H1 (cell line): ENCODE data around the gene TMEM255B. TPM values are rescaled to one million over a fixed set of nuclear protein-coding genes. Genes with fewer than 3 reads are reported as not detected.

Experiments
- CTCF ChIA-PET: fragments of 300-600 bp; sonication (Branson Sonifier 250); formaldehyde crosslinking; loops from one replicate; lab custom pipeline; 2021; ENCODE audit not compliant: partially characterized antibody; lab: Charles Lee
- POLR2A ChIA-PET: fragments of 300-600 bp; sonication (Branson Sonifier 250); formaldehyde crosslinking; loops from one replicate; lab custom pipeline; 2021; ENCODE audit warnings: inconsistent platforms; ENCODE audit not compliant: partially characterized antibody; lab: Charles Lee
- DNase-seq, 2 experiments: peaks; one replicate each; pipeline versions ENCODE4 v3.0.0 to v3.0.0-alpha.2; 2010 to 2022; ENCODE audit warnings: low spot score in 2 of 2, low read depth in 1 of 2, mixed read lengths in 1 of 2
- FAIRE-seq: peaks from 2 replicates; lab custom pipeline; 2011; peaks lifted over from hg19 to GRCh38; lab: Jason Lieb, UNC
- H2AFZ ChIP-seq: 2 replicates; pipeline ENCODE4 v1.8.1; 2012; ENCODE audit warnings: low read length, inconsistent platforms
- H2AK5ac ChIP-seq: 2 replicates; pipeline ENCODE4 v1.6.1; 2013; ENCODE audit warnings: low read depth, low read length
- H2BK120ac ChIP-seq: replicated peaks from 2 replicates; pipeline ENCODE3; 2013; ENCODE audit warnings: low read depth, low read length, inconsistent platforms
- H2BK12ac ChIP-seq: 2 replicates; pipeline ENCODE4 v1.6.1; 2013; ENCODE audit warnings: low read depth, low read length
- H2BK15ac ChIP-seq: 2 replicates; pipeline ENCODE4 v1.6.1; 2013; ENCODE audit warnings: low read length
- H2BK20ac ChIP-seq: 2 replicates; pipeline ENCODE4 v1.6.1; 2013; ENCODE audit warnings: low read length
- H2BK5ac ChIP-seq: 2 replicates; pipeline ENCODE4 v1.6.1; 2013; ENCODE audit warnings: low read depth, low read length
- H3K14ac ChIP-seq: 2 replicates; pipeline ENCODE4 v1.6.1; 2013; ENCODE audit warnings: inconsistent platforms; ENCODE audit not compliant: insufficient read length
- H3K18ac ChIP-seq: 2 replicates; pipeline ENCODE4 v1.6.1; 2013; ENCODE audit warnings: low read length; ENCODE audit errors: extremely low read depth
- H3K23ac ChIP-seq: 2 replicates; pipeline ENCODE4 v1.6.1; 2013; ENCODE audit warnings: inconsistent platforms; ENCODE audit not compliant: insufficient read length
- H3K23me2 ChIP-seq: 2 replicates; pipeline ENCODE4 v1.6.1; 2013; ENCODE audit warnings: low read depth, low read length
- H3K27ac ChIP-seq: 2 replicates; pipeline ENCODE4 v1.6.1; 2011; ENCODE audit warnings: low read depth, low read length, inconsistent platforms
- H3K27me3 ChIP-seq, 4 experiments: replicated peaks in 1 of 4; 1 replicate in 1 of 4; 2 replicates in 3 of 4; pipeline versions ENCODE4 v1.6.1 to v1.8.1; 2011 to 2013; ENCODE audit warnings: low read length in 3 of 4, mild to moderate bottlenecking in 3 of 4, inconsistent platforms in 2 of 4, mixed read lengths in 2 of 4, moderate library complexity in 1 of 4; ENCODE audit not compliant: control insufficient read depth in 3 of 4, insufficient read depth in 3 of 4; ENCODE audit errors: extremely low read depth in 1 of 4
- H3K36me3 ChIP-seq, 4 experiments: 2 replicates each; pipeline versions ENCODE4 v1.6.1 to v1.8.1; 2011 to 2013; ENCODE audit warnings: mild to moderate bottlenecking in 4 of 4, low read length in 3 of 4, moderate library complexity in 2 of 4, control low read depth in 1 of 4, inconsistent platforms in 1 of 4; ENCODE audit not compliant: insufficient read depth in 4 of 4, control insufficient read depth in 2 of 4
- H3K4ac ChIP-seq: replicated peaks from 2 replicates; pipeline ENCODE3; 2013; ENCODE audit warnings: low read length, low read depth, mixed read lengths, inconsistent platforms; ENCODE audit not compliant: insufficient read length
- H3K4me1 ChIP-seq, 4 experiments: replicated peaks in 1 of 4; 1 replicate in 1 of 4; 2 replicates in 3 of 4; pipeline versions ENCODE4 v1.6.1 to v1.8.1; 2011 to 2013; ENCODE audit warnings: low read length in 3 of 4, inconsistent platforms in 2 of 4, mixed read lengths in 1 of 4; ENCODE audit not compliant: insufficient read depth in 4 of 4, control insufficient read depth in 3 of 4
- H3K4me2 ChIP-seq, 2 experiments: 2 replicates each; pipeline versions ENCODE4 v1.6.1 to v1.8.1; 2011 to 2013; ENCODE audit warnings: low read depth in 2 of 2, low read length in 2 of 2, control low read depth in 1 of 2, inconsistent platforms in 1 of 2, mild to moderate bottlenecking in 1 of 2; ENCODE audit not compliant: insufficient read depth in 1 of 2
- H3K4me3 ChIP-seq, 4 experiments: fragments of 200-600, 300-600 bp in 1 of 4; sonication (generic), shearing (Covaris generic), sonication (Bioruptor Twin) in 1 of 4; 2 replicates each; pipeline versions ENCODE4 v1.5.1 to v1.8.1; 2011 to 2016; ENCODE audit warnings: low read length in 4 of 4, low read depth in 3 of 4, control low read depth in 2 of 4, inconsistent platforms in 2 of 4, mild to moderate bottlenecking in 2 of 4, mixed read lengths in 1 of 4, moderate library complexity in 1 of 4; ENCODE audit not compliant: insufficient read depth in 2 of 4; ENCODE audit errors: extremely low read depth in 1 of 4
- H3K56ac ChIP-seq: replicated peaks from 2 replicates; pipeline ENCODE3; 2013; ENCODE audit warnings: low read depth, mild to moderate bottlenecking, mixed read lengths, low read length, inconsistent platforms; ENCODE audit not compliant: insufficient read length
- H3K79me1 ChIP-seq: 2 replicates; pipeline ENCODE4 v1.6.1; 2013; ENCODE audit warnings: low read depth, low read length, control low read depth
- H3K79me2 ChIP-seq, 2 experiments: 2 replicates each; pipeline versions ENCODE4 v1.6.1 to v1.8.1; 2012 to 2013; ENCODE audit warnings: low read length in 2 of 2, mild to moderate bottlenecking in 2 of 2, inconsistent platforms in 1 of 2; ENCODE audit not compliant: insufficient read depth in 2 of 2, control insufficient read depth in 1 of 2
- H3K9ac ChIP-seq, 4 experiments: replicated peaks in 1 of 4; 1 replicate in 1 of 4; 2 replicates in 3 of 4; pipeline versions ENCODE4 v1.6.1 to v1.8.1; 2011 to 2013; ENCODE audit warnings: low read depth in 3 of 4, low read length in 3 of 4, control low read depth in 2 of 4, mild to moderate bottlenecking in 2 of 4, moderate library complexity in 2 of 4, inconsistent platforms in 1 of 4; ENCODE audit errors: extremely low read depth in 1 of 4
- H3K9me3 ChIP-seq, 2 experiments: 2 replicates each; pipeline versions ENCODE4 v1.6.1 to v1.8.1; 2012 to 2013; ENCODE audit warnings: mild to moderate bottlenecking in 2 of 2, moderate library complexity in 2 of 2, control low read depth in 1 of 2, inconsistent platforms in 1 of 2, low read depth in 1 of 2, low read length in 1 of 2, mixed read lengths in 1 of 2; ENCODE audit not compliant: insufficient read depth in 2 of 2
- H4K20me1 ChIP-seq, 2 experiments: replicated peaks in 1 of 2; 2 replicates each; pipeline versions ENCODE3 to v1.8.1; 2011 to 2013; ENCODE audit warnings: inconsistent platforms in 2 of 2, low read length in 2 of 2, mild to moderate bottlenecking in 1 of 2; ENCODE audit not compliant: insufficient read depth in 2 of 2, control insufficient read depth in 1 of 2
- H4K5ac ChIP-seq: 2 replicates; pipeline ENCODE4 v1.6.1; 2013; ENCODE audit warnings: low read length, low read depth, mixed read lengths, inconsistent platforms; ENCODE audit not compliant: insufficient read length
- H4K8ac ChIP-seq: 2 replicates; pipeline ENCODE4 v1.8.0; 2013; ENCODE audit warnings: mild to moderate bottlenecking, moderate library complexity, low read length, inconsistent platforms; ENCODE audit not compliant: insufficient read depth; ENCODE audit errors: extremely low read depth
- H4K91ac ChIP-seq: replicated peaks from 2 replicates; pipeline ENCODE3; 2013; ENCODE audit warnings: low read length, mixed read lengths, inconsistent platforms; ENCODE audit not compliant: insufficient read length
- CBX5 ChIP-seq: fragments of 300-800, 300-1000 bp; sonication (generic); IDR thresholded peaks from 2 replicates; pipeline ENCODE4 v1.7.1; 2016; ENCODE audit warnings: antibody characterized with exemption, low read length, low read depth
- CTCF ChIP-seq, 3 experiments: IDR thresholded peaks; 1 replicate in 2 of 3; 2 replicates in 1 of 3; pipeline versions ENCODE4 v1.5.1 to v1.6.1; 2011; ENCODE audit warnings: low read length in 3 of 3, mild to moderate bottlenecking in 3 of 3, inconsistent platforms in 2 of 3, low read depth in 1 of 3, moderate library complexity in 1 of 3; ENCODE audit not compliant: insufficient read depth in 1 of 3; ENCODE audit errors: control extremely low read depth in 1 of 3
- E2F6 ChIP-seq: IDR thresholded peaks from 2 replicates; pipeline ENCODE4 v1.6.1; 2012; ENCODE audit warnings: inconsistent platforms
- EGR1 ChIP-seq: IDR thresholded peaks from 2 replicates; pipeline ENCODE4 v1.6.1; 2011; ENCODE audit warnings: low read depth, low read length, borderline replicate concordance
- RBBP5 ChIP-seq: IDR thresholded peaks from 2 replicates; pipeline ENCODE4 v1.7.1; 2012; ENCODE audit warnings: low read depth, mild to moderate bottlenecking, inconsistent platforms, low read length, moderate library complexity, borderline replicate concordance
- SIRT6 ChIP-seq: IDR thresholded peaks from one replicate; pipeline ENCODE4 v1.7.1; 2012; ENCODE audit warnings: low read length, inconsistent platforms
- SP4 ChIP-seq: IDR thresholded peaks from 2 replicates; pipeline ENCODE4 v1.6.1; 2012; ENCODE audit warnings: low read length, inconsistent platforms
- SUZ12 ChIP-seq: fragments of 200-600 bp; sonication (generic); IDR thresholded peaks from 2 replicates; pipeline ENCODE4 v1.6.1; 2012; ENCODE audit warnings: mild to moderate bottlenecking, inconsistent platforms, low read length, moderate library complexity, mixed read lengths
- TAF7 ChIP-seq: optimal IDR thresholded peaks from 2 replicates; pipeline ENCODE3; 2011; ENCODE audit warnings: low read depth, mild to moderate bottlenecking, inconsistent platforms, low read length, moderate library complexity, borderline replicate concordance
- YY1 ChIP-seq: IDR thresholded peaks from 2 replicates; pipeline ENCODE4 v1.6.1; 2011; ENCODE audit warnings: low read depth, mild to moderate bottlenecking, low read length
- WGBS, 2 experiments: shearing (Covaris generic) in 1 of 2; methylation state at CpG; one replicate each; pipeline versions ENCODE4 v1.1.6 to v1.1.7; 2013 to 2015; ENCODE audit warnings: low lambda C conversion rate in 2 of 2, mixed read lengths in 2 of 2, inconsistent platforms in 1 of 2, low coverage in 1 of 2, missing lambda C conversion rate in 1 of 2; ENCODE audit not compliant: insufficient replicate concordance in 2 of 2, insufficient coverage in 1 of 2, insufficient read length in 1 of 2; ENCODE audit errors: extremely low coverage in 1 of 2, missing lambda C conversion rate in 1 of 2; 5-methylcytosine and 5-hydroxymethylcytosine counted together
- polyA plus RNA-seq, 7 experiments: library from polyadenylated mRNA; depleted of rRNA in 3 of 7; stranded (reverse) in 5 of 7; unstranded in 2 of 7; fragments of >200 nt in 5 of 7; fragments of 200-250 nt in 2 of 7; gene quantifications; 1 replicate in 5 of 7; 2 replicates in 1 of 7; 4 replicates in 1 of 7; pipeline versions ENCODE4 v1.2.1 to v1.2.3, GENCODE V29; 2011 to 2013; ENCODE audit warnings: missing spikeins in 2 of 7, mixed read lengths in 2 of 7
- total RNA-seq: library from RNA; stranded (reverse); fragmentation: NEBNext Ultra II Directional; extraction: Animal tissue kit (Norgen Biotek cat#: 25700); gene quantifications from 2 replicates; pipeline ENCODE4 v1.2.1, GENCODE V29; 2021
- TF ChIP-seq, protein P1 (sequence below): IDR thresholded peaks from 2 replicates; pipeline ENCODE4 v1.6.1; 2012; ENCODE audit warnings: inconsistent platforms

The TMEM255B gene
- total and polyA plus RNA-seq, 2 of the 8 experiments (the other 6 are each of a cell fraction or from before 2014, with no cell fraction given) = 3.4 to 4.4 TPM

DNA sequence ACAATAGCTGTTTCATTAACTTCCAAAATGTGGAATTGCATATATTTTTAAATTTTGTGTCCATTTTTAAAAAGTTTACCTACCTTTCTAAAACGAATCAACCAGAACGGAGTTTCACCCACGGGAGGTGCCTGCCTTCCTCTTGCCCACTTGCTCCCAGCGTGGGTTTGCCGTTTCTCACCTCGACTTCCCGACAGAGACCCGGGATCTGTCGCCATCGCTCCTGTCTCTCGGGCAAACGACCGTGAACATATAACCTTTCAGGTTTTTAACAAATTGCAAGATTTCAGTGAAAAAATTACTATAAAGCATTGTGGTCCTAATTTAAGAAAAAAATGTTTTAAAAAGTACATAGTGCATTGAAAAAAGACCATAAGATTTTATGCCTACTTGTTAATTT lies 4.2 kb downstream of the TMEM255B start:
- H3K14ac ChIP-seq = no peak overlapping the region
- H4K20me1 ChIP-seq = peaks cover 0 to 2% of the 10 kb centered on the region in 2 experiments
- H4K8ac ChIP-seq = no peak overlapping the region
- no peak overlapping the region for H2BK12ac ChIP-seq
- CTCF ChIA-PET = no interaction called here
- no peak overlapping the region for H2AFZ ChIP-seq
- H2BK5ac ChIP-seq = no peak overlapping the region
- peaks cover 16% of the 10 kb centered on the region; the same call in 1 of the 2 replicates for H3K23me2 ChIP-seq
- H3K18ac ChIP-seq = no peak overlapping the region
- H3K56ac ChIP-seq = no peak overlapping the region
- H3K9me3 ChIP-seq = no peaks in the 10 kb centered on the region
- FAIRE-seq (no peak), DNase-seq (no peak)
- H3K4ac ChIP-seq = no peak overlapping the region
- POLR2A ChIA-PET = no interaction called here
- 87% methylated on average over 13 of the region's 13 CpGs; no CpG with 5 or more reads in 1 of the 2 experiments for WGBS, 2 experiments
- peaks cover 2 to 23% (median 21%) of the 10 kb centered on the region in 4 experiments for H3K27me3 ChIP-seq
- no peak overlapping the region for H3K9ac ChIP-seq
- H3K23ac ChIP-seq = no peak overlapping the region
- H4K91ac ChIP-seq = no peak overlapping the region
- H3K79me2 ChIP-seq = no peaks in the 10 kb centered on the region
- H3K4me2 ChIP-seq = no peak overlapping the region
- H3K36me3 ChIP-seq = no peaks in the 10 kb centered on the region
- H3K4me3 ChIP-seq = no peak overlapping the region
- H2AK5ac ChIP-seq = no peak overlapping the region
- H3K27ac ChIP-seq = no peak overlapping the region
- H2BK15ac ChIP-seq = no peak overlapping the region
- no peaks in the 10 kb centered on the region for H3K79me1 ChIP-seq
- H3K4me1 ChIP-seq = peaks cover 1 to 12% (median 7%) of the 10 kb centered on the region in 4 experiments; a peak in 6 of 7 replicates
- H4K5ac ChIP-seq = no peak overlapping the region
- no peak overlapping the region for H2BK20ac ChIP-seq
- H2BK120ac ChIP-seq = no peak overlapping the region
- TF ChIP-seq TAF7 (no peak), EGR1 (no peak), SUZ12 (no peak), CTCF (IDR thresholded peaks at IDR 0.05; ENCODE audit: control extremely low read depth in 1 of 3, insufficient read depth in 1 of 3, low read depth in 1 of 3, low read length in 3 of 3) (no peak), SIRT6 (no peak), CBX5 (no peak), E2F6 (no peak), RBBP5 (no peak), YY1 (no peak), SP4 (no peak)
- TF ChIP-seq, protein P1, sequence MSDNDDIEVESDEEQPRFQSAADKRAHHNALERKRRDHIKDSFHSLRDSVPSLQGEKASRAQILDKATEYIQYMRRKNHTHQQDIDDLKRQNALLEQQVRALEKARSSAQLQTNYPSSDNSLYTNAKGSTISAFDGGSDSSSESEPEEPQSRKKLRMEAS = no peak
